ENCODE results near the gene SIL1.
A peak's percentile ranks its signal among the peaks of the same experiment; 100 is the strongest.
"Not testable (repeated sequence)": the region's sequence is repeated elsewhere in the genome, so short reads cannot be mapped to it uniquely, and the experiment has no call there.

The SIL1 gene

DNA sequence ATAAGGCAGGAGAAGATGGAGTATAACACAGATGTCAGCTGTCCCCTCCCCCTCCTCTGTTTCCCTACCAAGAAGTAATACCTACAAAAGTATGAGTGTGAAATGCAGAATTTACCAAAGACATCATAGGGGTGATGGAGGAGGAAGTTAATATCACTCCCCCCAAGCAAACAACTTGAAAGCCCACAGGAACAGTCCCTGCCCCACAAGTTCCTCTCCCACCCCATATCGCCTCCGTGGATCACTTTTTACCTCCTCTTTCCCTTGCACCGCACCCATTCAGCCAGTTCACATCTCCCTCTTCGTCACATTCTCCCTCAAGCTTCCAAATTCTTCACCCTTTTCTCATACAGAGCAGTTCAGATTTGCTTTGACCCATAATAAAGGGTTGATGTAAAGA is 7.0 kb upstream of the SIL1 start:
- no peak for DNase-seq (ENCODE audit: low read depth)
- no peak for TF ChIP-seq CTCF (IDR thresholded peaks at IDR 0.05; ENCODE audit: low read depth, low read length, missing control alignments)
- H3K4me3 ChIP-seq (ENCODE audit: low read depth, low read length): no peak overlapping the region
- in situ Hi-C loops (cut with HindIII; ENCODE audit: low sequenced_read_pairs): no loop called here

DNA sequence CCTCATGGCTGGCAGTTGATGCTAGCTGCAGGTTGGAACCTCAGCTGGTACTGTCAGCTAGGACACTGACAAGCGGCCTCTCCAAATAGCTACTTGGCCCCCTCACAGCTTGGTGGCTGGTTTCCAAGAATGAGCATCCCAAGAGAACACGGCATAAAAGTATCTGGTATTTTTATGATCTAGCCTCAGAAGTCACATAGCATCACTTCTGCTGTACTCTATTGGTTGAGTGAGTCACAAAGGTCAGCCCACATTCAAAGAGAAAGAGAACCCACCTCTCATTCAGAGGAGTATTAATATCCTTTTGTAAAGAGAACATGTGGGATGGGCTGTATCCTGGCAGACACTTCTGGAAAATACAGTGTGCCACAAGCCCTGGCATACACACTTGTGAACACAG is 6.0 kb upstream of the SIL1 start:
- H3K4me3 ChIP-seq (ENCODE audit: low read depth, low read length): no peak overlapping the region
- in situ Hi-C loops (cut with HindIII; ENCODE audit: low sequenced_read_pairs): no loop called here
- TF ChIP-seq CTCF (IDR thresholded peaks at IDR 0.05; ENCODE audit: low read depth, low read length, missing control alignments): no peak
- DNase-seq (ENCODE audit: low read depth): no peak

GRCh38 chr5:139199321-139199720 is 1.2 kb upstream of the SIL1 start:
- in situ Hi-C loops (cut with HindIII; ENCODE audit: low sequenced_read_pairs): no loop called here
- DNase-seq (ENCODE audit: low read depth): no peak
- no peak for TF ChIP-seq CTCF (IDR thresholded peaks at IDR 0.05; ENCODE audit: low read depth, low read length, missing control alignments)
- H3K4me3 ChIP-seq (ENCODE audit: low read depth, low read length): no peak overlapping the region

- DNase-seq (ENCODE audit: low read depth): no peak
- in situ Hi-C loops (cut with HindIII; ENCODE audit: low sequenced_read_pairs): no loop called here
- no peak for TF ChIP-seq CTCF (IDR thresholded peaks at IDR 0.05; ENCODE audit: low read depth, low read length, missing control alignments)
- H3K4me3 ChIP-seq (ENCODE audit: low read depth, low read length): no peak overlapping the region
Observed at GRCh38 chr5:139196296-139196956, 1.7 kb downstream of the SIL1 start.

GRCh38 chr5:139194486-139194885 is 3.7 kb downstream of the SIL1 start:
- H3K4me3 ChIP-seq (ENCODE audit: low read depth, low read length): no peak overlapping the region
- in situ Hi-C loops (cut with HindIII; ENCODE audit: low sequenced_read_pairs): no loop called here
- DNase-seq (ENCODE audit: low read depth): no peak
- no peak for TF ChIP-seq CTCF (IDR thresholded peaks at IDR 0.05; ENCODE audit: low read depth, low read length, missing control alignments)

DNA sequence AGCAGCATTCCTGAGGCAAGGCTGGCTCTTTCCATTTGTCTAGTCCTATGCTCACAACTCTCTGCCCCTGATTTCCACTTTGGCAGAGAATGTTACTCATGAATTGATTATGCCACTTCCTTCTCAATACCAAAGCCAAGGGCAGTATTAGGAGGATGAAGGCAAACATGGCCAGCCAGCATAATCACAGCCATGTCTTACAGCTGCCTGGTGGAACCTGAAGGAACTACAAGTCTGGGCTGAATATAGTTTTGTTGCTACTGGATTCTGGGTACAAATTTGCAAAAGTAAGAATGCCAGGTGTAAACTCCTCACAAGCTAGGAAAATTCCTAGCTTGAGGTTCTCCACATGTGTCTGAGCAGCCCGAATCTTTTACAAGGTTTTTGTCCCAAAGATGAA is 4.2 kb downstream of the SIL1 start:
- in situ Hi-C loops (cut with HindIII; ENCODE audit: low sequenced_read_pairs): no loop called here
- TF ChIP-seq CTCF (IDR thresholded peaks at IDR 0.05; ENCODE audit: low read depth, low read length, missing control alignments): peak; percentile 27

GRCh38 chr5:139192906-139193305 is 5.3 kb downstream of the SIL1 start:
- H3K4me3 ChIP-seq (ENCODE audit: low read depth, low read length); DNase-seq (ENCODE audit: low read depth); in situ Hi-C loops (cut with HindIII; ENCODE audit: low sequenced_read_pairs): not testable (repeated sequence)

More for the DNA sequence above, 4.2 kb downstream of the SIL1 start:
- no peak for DNase-seq (ENCODE audit: low read depth)
- H3K4me3 ChIP-seq (ENCODE audit: low read depth, low read length): no peak overlapping the region

DNA sequence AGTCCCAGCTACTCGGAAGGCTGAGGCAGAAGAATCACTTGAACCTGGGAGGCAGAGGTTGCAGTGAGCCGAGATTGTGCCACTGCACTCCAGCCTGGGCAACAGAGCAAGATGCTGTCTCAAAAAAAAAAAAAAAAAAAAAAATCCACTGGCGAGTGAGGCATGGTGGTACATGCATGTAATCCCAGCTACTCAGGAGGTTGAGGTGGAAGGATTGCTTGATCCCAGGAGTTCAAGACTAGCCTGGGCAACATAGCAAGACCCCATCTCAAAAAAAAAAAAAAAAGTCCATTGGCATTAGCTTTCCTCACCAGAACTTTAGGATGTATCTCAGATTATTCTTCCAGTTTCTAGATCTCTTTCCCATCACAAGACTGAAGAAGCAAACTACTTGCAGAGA is 6.2 kb downstream of the SIL1 start:
- in situ Hi-C loops (cut with HindIII; ENCODE audit: low sequenced_read_pairs); DNase-seq (ENCODE audit: low read depth); H3K4me3 ChIP-seq (ENCODE audit: low read depth, low read length): not testable (repeated sequence)

Measured in astrocyte of the cerebellum (primary cell).